OCI-LY7 (cell line): Measurements from ENCODE around the gene MLLT10. TPM values are rescaled to one million over a fixed set of nuclear protein-coding genes. Genes with fewer than 3 reads are reported as not detected.

ENCODE experiments used
- BruUV-seq: library from RNA; stranded (reverse); fragments of 400-500 nt; replicated peaks from 2 replicates; lab custom pipeline; 2021; lab: Mats Ljungman, UMichigan
- CTCF ChIA-PET: fragments of 300-600 bp; sonication (Branson Sonifier 250); formaldehyde crosslinking; loops from one replicate; lab custom pipeline; 2022; ENCODE audit warnings: antibody characterized with exemption; ENCODE audit not compliant: unreplicated experiment; lab: Charles Lee
- POLR2A ChIA-PET: fragments of 300-600 bp; sonication (Branson Sonifier 250); formaldehyde crosslinking; loops from one replicate; lab custom pipeline; 2022; ENCODE audit warnings: antibody characterized with exemption; lab: Charles Lee
- DNase-seq: peaks from one replicate; pipeline ENCODE4 v3.0.0-alpha.2; 2015; ENCODE audit warnings: low spot score
- H2AFZ ChIP-seq: fragments of 200-600 bp; sonication (generic), shearing (Covaris generic); 2 replicates; pipeline ENCODE4 v1.6.1; 2014; ENCODE audit warnings: mild to moderate bottlenecking, antibody characterized with exemption, low read length, moderate library complexity
- H3K27ac ChIP-seq: fragments of 200-600 bp; sonication (generic); 2 replicates; pipeline ENCODE4 v1.5.1; 2014; ENCODE audit warnings: mixed run types, low read depth, mild to moderate bottlenecking, moderate library complexity, low read length, inconsistent platforms; ENCODE audit not compliant: poor library complexity, severe bottlenecking
- H3K36me3 ChIP-seq: fragments of 200-600 bp; sonication (generic); 2 replicates; pipeline ENCODE4 v1.6.1; 2014; ENCODE audit warnings: mild to moderate bottlenecking, antibody characterized with exemption, low read length, moderate library complexity, mixed read lengths; ENCODE audit not compliant: insufficient read depth
- H3K4me1 ChIP-seq: fragments of 200-600 bp; sonication (generic); 2 replicates; pipeline ENCODE4 v1.5.1; 2014; ENCODE audit warnings: mild to moderate bottlenecking, low read length; ENCODE audit not compliant: insufficient read depth, poor library complexity, severe bottlenecking
- H3K4me2 ChIP-seq: fragments of 200-600 bp; sonication (generic); 2 replicates; pipeline ENCODE4 v1.6.1; 2014; ENCODE audit warnings: mild to moderate bottlenecking, low read length
- H3K4me3 ChIP-seq: fragments of 200-600 bp; sonication (generic); 2 replicates; pipeline ENCODE4 v1.5.1; 2014; ENCODE audit warnings: mild to moderate bottlenecking, low read depth, low read length; ENCODE audit not compliant: poor library complexity, severe bottlenecking
- H3K79me2 ChIP-seq: fragments of 200-600 bp; sonication (generic); 2 replicates; pipeline ENCODE4 v1.6.1; 2016; ENCODE audit warnings: low read depth, mild to moderate bottlenecking, low read length, moderate library complexity, mixed read lengths; ENCODE audit not compliant: insufficient read depth
- H3K9me2 ChIP-seq: fragments of 200-600 bp; sonication (generic); 2 replicates; pipeline ENCODE4 v1.6.1; 2016; ENCODE audit warnings: mild to moderate bottlenecking, low read length, mixed read lengths; ENCODE audit not compliant: insufficient read depth
- H3K9me3 ChIP-seq: fragments of 200-600 bp; sonication (generic); 2 replicates; pipeline ENCODE4 v1.6.1; 2014; ENCODE audit warnings: mild to moderate bottlenecking, mixed run types, low read length, mixed read lengths
- H4K20me1 ChIP-seq: fragments of 200-600 bp; sonication (generic); 2 replicates; pipeline ENCODE4 v1.6.1; 2014; ENCODE audit warnings: mild to moderate bottlenecking, antibody characterized with exemption, low read length, moderate library complexity, mixed read lengths; ENCODE audit not compliant: insufficient read depth
- CTCF ChIP-seq: fragments of 200-600 bp; sonication (generic); conservative IDR thresholded peaks from 2 replicates; pipeline ENCODE4 v1.5.1; 2014; ENCODE audit warnings: mild to moderate bottlenecking, antibody characterized with exemption, low read length, moderate library complexity, mixed read lengths
- EZH2phosphoT487 ChIP-seq: fragments of 200-600 bp; sonication (generic); IDR thresholded peaks from 2 replicates; pipeline ENCODE4 v1.6.1; 2018; ENCODE audit warnings: low read depth, borderline replicate concordance, mild to moderate bottlenecking, mixed run types, antibody characterized with exemption, low read length, moderate library complexity, mixed read lengths
- intact Hi-C: fragments of 100-400 bp; cut with micrococcal nuclease; formaldehyde crosslinking; loops from one replicate; pipeline ENCODE4 v1.10.0; 2022; ENCODE audit not compliant: unreplicated experiment
- total RNA-seq, 2 experiments: library from RNA; depleted of rRNA in 1 of 2; stranded (reverse); fragments of >200 nt in 1 of 2; shearing (Covaris generic) in 1 of 2; gene quantifications; 2 replicates each; pipeline ENCODE4 v1.2.3, GENCODE V29; 2014 to 2022

Gene MLLT10
- total RNA-seq, 2 experiments from 2014 or later, result 68.4 to 74.0 TPM

- no TSS peak for BruUV-seq
- POLR2A ChIA-PET, result interaction anchor here (0.6 kb wide), 1 partner anchor 15 kb away, joined by 3 read pairs; no protein-coding TSS in a partner anchor
- DNase-seq, result no peak
Measured at GRCh38 chr10:21500578-21500910, 33.5 kb upstream of the MLLT10 start.

GRCh38 chr10:21501091-21501490 lies 32.9 kb upstream of the MLLT10 start:
- POLR2A ChIA-PET, result interaction anchor here (0.6 kb wide), 1 partner anchor 14 kb away, joined by 3 read pairs; no protein-coding TSS in a partner anchor
- no peaks in the 10 kb centered on the region for H3K79me2 ChIP-seq
- TF ChIP-seq EZH2phosphoT487 (no peak), CTCF (no peak)
- H3K9me2 ChIP-seq, result no peaks in the 10 kb centered on the region
- H3K36me3 ChIP-seq, result no peaks in the 10 kb centered on the region
- H2AFZ ChIP-seq, result no peak overlapping the region
- H3K4me1 ChIP-seq, result peaks cover 8% of the 10 kb centered on the region
- H3K9me3 ChIP-seq, result no peaks in the 10 kb centered on the region
- DNase-seq, result no peak
- H4K20me1 ChIP-seq, result no peaks in the 10 kb centered on the region
- no peak overlapping the region for H3K4me3 ChIP-seq
- CTCF ChIA-PET, result no interaction called here
- intact Hi-C loops, result no loop called here
- BruUV-seq, result no TSS peak
- no peak overlapping the region for H3K4me2 ChIP-seq
- no peak overlapping the region for H3K27ac ChIP-seq

More at GRCh38 chr10:21500578-21500910, 33.5 kb upstream of the MLLT10 start:
- no peaks in the 10 kb centered on the region for H3K9me2 ChIP-seq
- H4K20me1 ChIP-seq, result no peaks in the 10 kb centered on the region
- CTCF ChIA-PET, result no interaction called here
- H3K9me3 ChIP-seq, result no peaks in the 10 kb centered on the region
- intact Hi-C loops, result no loop called here
- H3K79me2 ChIP-seq, result no peaks in the 10 kb centered on the region
- no peaks in the 10 kb centered on the region for H3K36me3 ChIP-seq
- no peak overlapping the region for H3K4me2 ChIP-seq
- peaks cover 9% of the 10 kb centered on the region for H3K4me1 ChIP-seq
- H2AFZ ChIP-seq, result no peak overlapping the region
- no peak overlapping the region for H3K27ac ChIP-seq
- TF ChIP-seq EZH2phosphoT487 (no peak), CTCF (no peak)
- no peak overlapping the region for H3K4me3 ChIP-seq

- Histone ChIP-seq H3K4me3 (no peak overlapping the region), H3K36me3 (no peaks in the 10 kb centered on the region), H2AFZ (no peak overlapping the region), H3K27ac (no peak overlapping the region), H3K9me2 (no peaks in the 10 kb centered on the region), H4K20me1 (no peaks in the 10 kb centered on the region), H3K79me2 (no peaks in the 10 kb centered on the region), H3K4me2 (no peak overlapping the region), H3K4me1 (peaks cover 7% of the 10 kb centered on the region), H3K9me3 (no peaks in the 10 kb centered on the region)
- no peak for TF ChIP-seq CTCF
- ChIA-PET POLR2A (interaction anchor here (0.6 kb wide), 1 partner anchor 1974 kb away, joined by 3 read pairs; no protein-coding TSS in a partner anchor), CTCF (no interaction called here)
- intact Hi-C loops, result no loop called here
- no peak for DNase-seq
- BruUV-seq, result no TSS peak
Measured at GRCh38 chr10:21501731-21502347, 32.2 kb upstream of the MLLT10 start.
